ENCODE measurements around the gene OR5B12.
"Not testable (repeated sequence)": the region's sequence is repeated elsewhere in the genome, so short reads cannot be mapped to it uniquely, and the experiment has no call there.

DNA sequence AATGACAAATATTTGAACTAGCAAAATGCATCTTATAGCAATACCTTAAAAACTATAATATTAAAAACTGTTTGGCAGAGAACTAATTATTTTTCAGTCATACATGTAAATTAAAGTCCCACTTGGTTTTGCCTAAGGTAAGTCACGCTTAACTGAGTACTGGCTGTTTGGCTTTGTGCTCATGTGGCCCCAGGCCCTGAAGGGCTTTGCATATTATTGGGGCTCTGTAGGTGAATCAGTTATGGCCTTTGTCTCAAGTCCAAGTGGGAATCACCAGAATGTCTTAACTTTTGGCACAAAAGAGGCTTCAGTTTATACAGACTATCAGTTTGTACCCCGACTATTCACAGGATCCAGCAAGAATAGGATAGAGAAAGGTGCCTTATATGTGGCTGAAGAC, 42.4 kb downstream of the OR5B12 start:
- TF ChIP-seq, protein P1, sequence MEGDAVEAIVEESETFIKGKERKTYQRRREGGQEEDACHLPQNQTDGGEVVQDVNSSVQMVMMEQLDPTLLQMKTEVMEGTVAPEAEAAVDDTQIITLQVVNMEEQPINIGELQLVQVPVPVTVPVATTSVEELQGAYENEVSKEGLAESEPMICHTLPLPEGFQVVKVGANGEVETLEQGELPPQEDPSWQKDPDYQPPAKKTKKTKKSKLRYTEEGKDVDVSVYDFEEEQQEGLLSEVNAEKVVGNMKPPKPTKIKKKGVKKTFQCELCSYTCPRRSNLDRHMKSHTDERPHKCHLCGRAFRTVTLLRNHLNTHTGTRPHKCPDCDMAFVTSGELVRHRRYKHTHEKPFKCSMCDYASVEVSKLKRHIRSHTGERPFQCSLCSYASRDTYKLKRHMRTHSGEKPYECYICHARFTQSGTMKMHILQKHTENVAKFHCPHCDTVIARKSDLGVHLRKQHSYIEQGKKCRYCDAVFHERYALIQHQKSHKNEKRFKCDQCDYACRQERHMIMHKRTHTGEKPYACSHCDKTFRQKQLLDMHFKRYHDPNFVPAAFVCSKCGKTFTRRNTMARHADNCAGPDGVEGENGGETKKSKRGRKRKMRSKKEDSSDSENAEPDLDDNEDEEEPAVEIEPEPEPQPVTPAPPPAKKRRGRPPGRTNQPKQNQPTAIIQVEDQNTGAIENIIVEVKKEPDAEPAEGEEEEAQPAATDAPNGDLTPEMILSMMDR (conservative IDR thresholded peaks at IDR 0.05), result not testable (repeated sequence)
- TF ChIP-seq ZFX (IDR thresholded peaks at IDR 0.05), result not testable (repeated sequence)
